K562 (cell line): ENCODE results near the gene HELT. TPM values are rescaled to one million over a fixed set of nuclear protein-coding genes. Genes with fewer than 3 reads are reported as not detected.

ENCODE experiments used
- ATAC-seq: fragments of 200-7000 bp; cut with Tn5 transposase; 3 replicates; pipeline ENCODE4 v1.9.1; 2020; ENCODE audit warnings: moderate library complexity
- BruUV-seq: library from RNA; stranded (reverse); fragments of 400-500 nt; replicated peaks from 2 replicates; lab custom pipeline; 2021; lab: Mats Ljungman, UMichigan
- CTCF ChIA-PET: fragments of 300-600 bp; formaldehyde crosslinking; extraction: SDS; loops from one replicate; lab custom pipeline; 2021; ENCODE audit warnings: low intra/inter-chr PET ratio; lab: Yijun Ruan, JAX
- POLR2A ChIA-PET: fragments of 300-600, 350-650 bp; sonication (Branson Sonifier 250); formaldehyde crosslinking; extraction: SDS; loops from one replicate; lab custom pipeline; 2021; ENCODE audit warnings: antibody characterized with exemption, inconsistent platforms; lab: Yijun Ruan, JAX
- DNase-seq, 4 experiments: peaks; one replicate each; pipeline versions ENCODE4 v3.0.0 to v3.0.0-alpha.2; 2011 to 2018; ENCODE audit warnings: low spot score in 3 of 4, mixed read lengths in 3 of 4; ENCODE audit errors: extremely low read depth in 1 of 4
- FAIRE-seq: peaks from 2 replicates; lab custom pipeline; 2011; peaks lifted over from hg19 to GRCh38; lab: Jason Lieb, UNC
- H2AFZ ChIP-seq: 2 replicates; pipeline ENCODE4 v1.6.0; 2011; ENCODE audit warnings: low read depth, low read length, control low read depth, inconsistent platforms
- H3K27ac ChIP-seq: fragments of 200-600 bp; 3 replicates; pipeline ENCODE4 v1.8.0; 2011; ENCODE audit warnings: low read depth, mild to moderate bottlenecking, control low read depth, inconsistent platforms, low read length, moderate library complexity, mixed read lengths; ENCODE audit errors: extremely low read depth
- H3K27me3 ChIP-seq, 2 experiments: fragments of 300-600 bp in 1 of 2; 2 replicates in 1 of 2; 3 replicates in 1 of 2; pipeline versions ENCODE4 v1.6.0 to v1.8.0; 2011; ENCODE audit warnings: inconsistent platforms in 2 of 2, low read length in 2 of 2, mild to moderate bottlenecking in 1 of 2, mixed read lengths in 1 of 2, moderate library complexity in 1 of 2; ENCODE audit not compliant: control insufficient read depth in 2 of 2, insufficient read depth in 2 of 2
- H3K36me3 ChIP-seq: fragments of 300-600 bp; 3 replicates; pipeline ENCODE4 v1.8.0; 2011; ENCODE audit warnings: mild to moderate bottlenecking, low read length, inconsistent platforms; ENCODE audit not compliant: control insufficient read depth, insufficient read depth
- H3K4me1 ChIP-seq, 2 experiments: fragments of 200-600 bp in 1 of 2; replicated peaks in 1 of 2; 2 replicates in 1 of 2; 3 replicates in 1 of 2; pipeline versions ENCODE4 v1.5.1 to v1.8.0; 2011; ENCODE audit warnings: inconsistent platforms in 2 of 2, low read length in 2 of 2, mild to moderate bottlenecking in 1 of 2, mixed read lengths in 1 of 2, moderate library complexity in 1 of 2; ENCODE audit not compliant: control insufficient read depth in 2 of 2, insufficient read depth in 2 of 2
- H3K4me2 ChIP-seq: 2 replicates; pipeline ENCODE4 v1.6.1; 2011; ENCODE audit warnings: low read length, control low read depth, inconsistent platforms, mixed read lengths; ENCODE audit not compliant: insufficient read depth
- H3K4me3 ChIP-seq: fragments of 200-600 bp; sonication (generic), shearing (Covaris generic); 2 replicates; pipeline ENCODE4 v1.5.1; 2016; ENCODE audit warnings: control low read depth, inconsistent platforms
- H3K79me2 ChIP-seq: fragments of 200-600 bp; 3 replicates; pipeline ENCODE4 v1.8.0; 2011; ENCODE audit warnings: low read length, inconsistent platforms; ENCODE audit not compliant: control insufficient read depth, insufficient read depth
- H3K9ac ChIP-seq, 2 experiments: 2 replicates each; pipeline versions ENCODE4 v1.6.0 to v1.6.1; 2011; ENCODE audit warnings: low read depth in 2 of 2, low read length in 2 of 2, control low read depth in 1 of 2, inconsistent platforms in 1 of 2, mild to moderate bottlenecking in 1 of 2, mixed read lengths in 1 of 2; ENCODE audit not compliant: insufficient read depth in 1 of 2
- H3K9me1 ChIP-seq: one replicate; pipeline ENCODE4 v1.6.0; 2011; ENCODE audit warnings: inconsistent platforms, mild to moderate bottlenecking, low read length, moderate library complexity; ENCODE audit not compliant: control insufficient read depth, insufficient read depth
- H3K9me3 ChIP-seq: replicated peaks from 2 replicates; pipeline ENCODE4 v1.5.1; 2011; ENCODE audit warnings: low read depth, low read length, inconsistent platforms; ENCODE audit not compliant: control insufficient read depth, insufficient read depth
- H4K20me1 ChIP-seq: replicated peaks from 2 replicates; pipeline ENCODE4 v1.6.1; 2011; ENCODE audit warnings: low read length, inconsistent platforms, mixed read lengths; ENCODE audit not compliant: control insufficient read depth, insufficient read depth
- HNRNPUL1 ChIP-seq: fragments of 200-400 bp; formaldehyde crosslinking; IDR thresholded peaks from 2 replicates; pipeline ENCODE4 v1.6.1; 2017; ENCODE audit warnings: low read length
- KDM1A ChIP-seq, 2 experiments: fragments of 450-650 bp; IDR thresholded peaks; 2 replicates each; pipeline ENCODE4 v1.6.1; 2016; ENCODE audit warnings: mild to moderate bottlenecking in 2 of 2
- NEUROD1 ChIP-seq: fragments of 150-350 bp; IDR thresholded peaks from 2 replicates; pipeline ENCODE4 v1.6.1; 2014; ENCODE audit warnings: borderline replicate concordance, low read length, low read depth; ENCODE audit not compliant: partially characterized antibody
- ZNF274 ChIP-seq: IDR thresholded peaks from 2 replicates; pipeline ENCODE4 v1.6.1; 2011; ENCODE audit warnings: low read depth, mild to moderate bottlenecking, low read length, moderate library complexity, borderline replicate concordance
- WGBS: fragments of 100-300 bp; shearing (Covaris generic); methylation state at CpG from one replicate; pipeline ENCODE4 v1.1.6; 2016; ENCODE audit warnings: low coverage, mixed read lengths; ENCODE audit not compliant: insufficient coverage; ENCODE audit errors: missing lambda C conversion rate; 5-methylcytosine and 5-hydroxymethylcytosine counted together
- in situ Hi-C: fragments of 300-500 bp; cut with MboI; formaldehyde crosslinking; loops from 4 replicates; pipeline ENCODE4 v1.15.0; 2018; ENCODE audit warnings: inconsistent platforms, mixed read lengths
- intact Hi-C: fragments of 100-400 bp; cut with micrococcal nuclease; formaldehyde crosslinking; loops from 2 replicates; pipeline ENCODE4 v1.14.2; 2022
- polyA plus RNA-seq, 8 experiments: library from polyadenylated mRNA; depleted of rRNA in 4 of 8; stranded (reverse) in 5 of 8; unstranded in 3 of 8; fragments of >200 nt; fragmentation: Nextera tagmentation in 2 of 8; fragmentation: Illumina TruSeq in 1 of 8; extraction: Ambion mirVana in 2 of 8; extraction: Trizol in 1 of 8; gene quantifications; 2 replicates each; pipeline versions ENCODE4 v1.2.1 to v1.2.3, GENCODE V29; 2011 to 2014; ENCODE audit warnings: inconsistent platforms in 1 of 8, missing spikeins in 1 of 8
- total RNA-seq, 7 experiments: library from RNA; depleted of rRNA in 6 of 7; stranded (reverse); fragments of >200 nt in 6 of 7; fragmentation: Illumina TruSeq in 2 of 7; extraction: Trizol in 2 of 7; gene quantifications; 2 replicates each; pipeline versions ENCODE4 v1.2.1 to v1.2.3, GENCODE V29; 2011 to 2021; ENCODE audit warnings: low replicate concordance in 1 of 7
- TF ChIP-seq, protein P1 (sequence below): fragments of 450-650 bp; IDR thresholded peaks from 2 replicates; pipeline ENCODE4 v1.6.1; 2014; ENCODE audit warnings: low read depth, mild to moderate bottlenecking, moderate library complexity, borderline replicate concordance
- TF ChIP-seq, protein P2 (sequence below), 2 experiments: fragments of 150-350 bp in 1 of 2; IDR thresholded peaks; 2 replicates each; pipeline ENCODE4 v1.6.1; 2012 to 2016; ENCODE audit warnings: low read depth in 2 of 2, low read length in 2 of 2, mild to moderate bottlenecking in 1 of 2, moderate library complexity in 1 of 2
- TF ChIP-seq, protein P3 (sequence below): sonication (generic); formaldehyde crosslinking; IDR thresholded peaks from 2 replicates; pipeline ENCODE4 v1.5.0; 2020; ENCODE audit warnings: missing genetic modification reagents

Gene HELT
- total and polyA plus RNA-seq, 9 of the 15 experiments (the other 6 are each of a cell fraction or from before 2014, with no cell fraction given): not detected

DNA sequence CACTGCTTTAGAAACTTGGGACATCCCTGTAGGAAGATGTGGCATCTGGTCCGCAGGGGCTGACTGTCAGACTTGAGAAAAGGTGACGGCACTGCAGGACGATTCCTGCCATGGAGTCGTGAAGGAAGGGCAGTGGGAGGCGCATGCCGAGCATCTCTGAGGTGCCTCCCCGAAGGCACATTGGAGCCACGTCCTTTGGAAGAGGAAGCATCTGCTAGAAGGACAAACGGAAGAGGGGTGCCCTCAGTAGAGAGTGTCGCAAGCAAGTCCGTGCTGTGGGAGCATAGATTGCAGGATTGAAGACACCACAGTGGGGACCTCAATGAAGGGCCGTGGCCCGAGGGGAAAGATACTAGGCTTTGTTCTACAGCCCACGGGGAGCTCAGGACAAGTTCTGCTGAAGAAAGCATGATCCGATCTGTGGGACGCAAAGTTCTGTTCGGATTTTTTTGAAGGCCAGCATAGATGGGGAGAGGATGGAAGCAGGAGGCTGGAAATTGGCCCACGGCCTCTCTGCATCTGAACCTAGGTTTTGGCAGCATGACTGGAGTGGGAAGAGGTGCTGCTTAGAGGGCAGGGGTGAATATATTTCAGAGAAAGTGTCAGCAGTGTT is 24.2 kb upstream of the HELT start:
- ATAC-seq (no peak), FAIRE-seq (no peak), DNase-seq (no peak)
- Histone ChIP-seq H3K27ac (no peak overlapping the region), H3K36me3 (no peaks in the 10 kb centered on the region), H4K20me1 (0 out of 2 replicates have a peak, but pooled peaks cover 3% of the 10 kb centered on the region), H3K9me3 (no peaks in the 10 kb centered on the region), H3K27me3 (peaks cover 25 to 37% of the 10 kb centered on the region in 2 experiments), H3K9ac (no peak overlapping the region), H2AFZ (no peak overlapping the region), H3K4me3 (no peak overlapping the region), H3K4me2 (no peak overlapping the region), H3K79me2 (no peaks in the 10 kb centered on the region), H3K9me1 (no peaks in the 10 kb centered on the region), H3K4me1 (no peaks in the 10 kb centered on the region)
- BruUV-seq: no TSS peak
- ChIA-PET POLR2A (interaction anchor here (0.7 kb wide), 1 partner anchor 201 kb away, joined by 3 read pairs; no protein-coding TSS in a partner anchor), CTCF (no interaction called here)
- TF ChIP-seq, protein P1, sequence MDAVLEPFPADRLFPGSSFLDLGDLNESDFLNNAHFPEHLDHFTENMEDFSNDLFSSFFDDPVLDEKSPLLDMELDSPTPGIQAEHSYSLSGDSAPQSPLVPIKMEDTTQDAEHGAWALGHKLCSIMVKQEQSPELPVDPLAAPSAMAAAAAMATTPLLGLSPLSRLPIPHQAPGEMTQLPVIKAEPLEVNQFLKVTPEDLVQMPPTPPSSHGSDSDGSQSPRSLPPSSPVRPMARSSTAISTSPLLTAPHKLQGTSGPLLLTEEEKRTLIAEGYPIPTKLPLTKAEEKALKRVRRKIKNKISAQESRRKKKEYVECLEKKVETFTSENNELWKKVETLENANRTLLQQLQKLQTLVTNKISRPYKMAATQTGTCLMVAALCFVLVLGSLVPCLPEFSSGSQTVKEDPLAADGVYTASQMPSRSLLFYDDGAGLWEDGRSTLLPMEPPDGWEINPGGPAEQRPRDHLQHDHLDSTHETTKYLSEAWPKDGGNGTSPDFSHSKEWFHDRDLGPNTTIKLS: no peak
- in situ Hi-C loops: loop anchor here (10.0 kb wide), 1 partner anchor 1331 kb away; no protein-coding TSS in a partner anchor
- intact Hi-C loops: no loop called here
- under 1% methylated on average over 18 of the region's 18 CpGs for WGBS

DNA sequence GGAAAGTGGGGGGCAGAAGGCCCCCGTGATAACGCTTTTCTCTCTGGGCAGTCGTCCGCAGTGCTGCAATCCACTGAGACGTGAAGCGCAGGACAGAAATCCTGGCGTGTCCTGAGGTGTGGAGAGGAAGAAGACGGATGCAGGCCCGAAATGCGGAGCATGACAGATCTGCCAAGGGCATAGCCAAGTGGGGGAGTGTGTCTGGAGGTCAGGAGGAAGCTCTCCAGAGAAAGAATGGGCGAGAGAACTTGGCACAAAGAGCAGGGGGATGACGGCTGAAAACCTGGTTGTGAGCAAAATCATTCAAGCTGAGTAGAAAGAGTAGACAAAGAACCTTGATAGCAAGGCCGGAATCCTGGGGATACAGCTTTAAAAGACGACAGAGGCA is 23.7 kb upstream of the HELT start:
- in situ Hi-C loops (loop anchor here (10.0 kb wide), 1 partner anchor 1330 kb away; no protein-coding TSS in a partner anchor), intact Hi-C loops (no loop called here)
- Histone ChIP-seq H3K4me3 (no peak overlapping the region), H3K79me2 (no peaks in the 10 kb centered on the region), H3K27me3 (peaks cover 25 to 37% of the 10 kb centered on the region in 2 experiments), H4K20me1 (0 out of 2 replicates have a peak, but pooled peaks cover 3% of the 10 kb centered on the region), H3K4me2 (no peak overlapping the region), H2AFZ (no peak overlapping the region), H3K9ac (no peak overlapping the region), H3K9me3 (no peaks in the 10 kb centered on the region), H3K27ac (no peak overlapping the region), H3K36me3 (no peaks in the 10 kb centered on the region), H3K9me1 (no peaks in the 10 kb centered on the region), H3K4me1 (no peaks in the 10 kb centered on the region)
- ATAC-seq: no peak
- DNase-seq: no peak
- ChIA-PET CTCF (no interaction called here), POLR2A (interaction anchor here (0.7 kb wide), 1 partner anchor 202 kb away, joined by 3 read pairs; no protein-coding TSS in a partner anchor)
- no TSS peak for BruUV-seq
- 1% methylated on average over 14 of the region's 14 CpGs for WGBS
- FAIRE-seq: no peak
- TF ChIP-seq, protein P2, sequence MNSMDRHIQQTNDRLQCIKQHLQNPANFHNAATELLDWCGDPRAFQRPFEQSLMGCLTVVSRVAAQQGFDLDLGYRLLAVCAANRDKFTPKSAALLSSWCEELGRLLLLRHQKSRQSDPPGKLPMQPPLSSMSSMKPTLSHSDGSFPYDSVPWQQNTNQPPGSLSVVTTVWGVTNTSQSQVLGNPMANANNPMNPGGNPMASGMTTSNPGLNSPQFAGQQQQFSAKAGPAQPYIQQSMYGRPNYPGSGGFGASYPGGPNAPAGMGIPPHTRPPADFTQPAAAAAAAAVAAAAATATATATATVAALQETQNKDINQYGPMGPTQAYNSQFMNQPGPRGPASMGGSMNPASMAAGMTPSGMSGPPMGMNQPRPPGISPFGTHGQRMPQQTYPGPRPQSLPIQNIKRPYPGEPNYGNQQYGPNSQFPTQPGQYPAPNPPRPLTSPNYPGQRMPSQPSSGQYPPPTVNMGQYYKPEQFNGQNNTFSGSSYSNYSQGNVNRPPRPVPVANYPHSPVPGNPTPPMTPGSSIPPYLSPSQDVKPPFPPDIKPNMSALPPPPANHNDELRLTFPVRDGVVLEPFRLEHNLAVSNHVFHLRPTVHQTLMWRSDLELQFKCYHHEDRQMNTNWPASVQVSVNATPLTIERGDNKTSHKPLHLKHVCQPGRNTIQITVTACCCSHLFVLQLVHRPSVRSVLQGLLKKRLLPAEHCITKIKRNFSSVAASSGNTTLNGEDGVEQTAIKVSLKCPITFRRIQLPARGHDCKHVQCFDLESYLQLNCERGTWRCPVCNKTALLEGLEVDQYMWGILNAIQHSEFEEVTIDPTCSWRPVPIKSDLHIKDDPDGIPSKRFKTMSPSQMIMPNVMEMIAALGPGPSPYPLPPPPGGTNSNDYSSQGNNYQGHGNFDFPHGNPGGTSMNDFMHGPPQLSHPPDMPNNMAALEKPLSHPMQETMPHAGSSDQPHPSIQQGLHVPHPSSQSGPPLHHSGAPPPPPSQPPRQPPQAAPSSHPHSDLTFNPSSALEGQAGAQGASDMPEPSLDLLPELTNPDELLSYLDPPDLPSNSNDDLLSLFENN (IDR thresholded peaks at IDR 0.05; ENCODE audit: low read depth in 2 of 2, low read length in 2 of 2): no peak
- TF ChIP-seq KDM1A (IDR thresholded peaks at IDR 0.05) (no peak), NEUROD1 (no peak), ZNF274 (no peak), HNRNPUL1 (no peak)
- TF ChIP-seq, protein P3, sequence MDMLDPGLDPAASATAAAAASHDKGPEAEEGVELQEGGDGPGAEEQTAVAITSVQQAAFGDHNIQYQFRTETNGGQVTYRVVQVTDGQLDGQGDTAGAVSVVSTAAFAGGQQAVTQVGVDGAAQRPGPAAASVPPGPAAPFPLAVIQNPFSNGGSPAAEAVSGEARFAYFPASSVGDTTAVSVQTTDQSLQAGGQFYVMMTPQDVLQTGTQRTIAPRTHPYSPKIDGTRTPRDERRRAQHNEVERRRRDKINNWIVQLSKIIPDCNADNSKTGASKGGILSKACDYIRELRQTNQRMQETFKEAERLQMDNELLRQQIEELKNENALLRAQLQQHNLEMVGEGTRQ: no peak
